Activated naive CD8-positive, alpha-beta T cell treated with anti-CD3 and anti-CD28 coated beads for 36 hours (primary cell): ENCODE data around the gene PRKD1. TPM values are rescaled to one million over a fixed set of nuclear protein-coding genes. Genes with fewer than 3 reads are reported as not detected.

Source experiments
- DNase-seq: peaks from one replicate; pipeline ENCODE4 v3.0.0; 2021
- H3K27ac Mint-ChIP-seq: one replicate; pipeline ENCODE4 v1.8.0; 2022; ENCODE audit warnings: mild to moderate bottlenecking, moderate library complexity, mixed read lengths
- H3K27me3 Mint-ChIP-seq: one replicate; pipeline ENCODE4 v1.8.0; 2022; ENCODE audit warnings: mild to moderate bottlenecking, mixed read lengths
- H3K36me3 Mint-ChIP-seq: one replicate; pipeline ENCODE4 v1.8.0; 2021; ENCODE audit warnings: mild to moderate bottlenecking, mixed read lengths
- H3K4me1 Mint-ChIP-seq: one replicate; pipeline ENCODE4 v1.8.0; 2021; ENCODE audit warnings: mixed read lengths
- H3K4me3 Mint-ChIP-seq: one replicate; pipeline ENCODE4 v1.8.0; 2022; ENCODE audit warnings: mild to moderate bottlenecking, moderate library complexity, mixed read lengths
- H3K9me3 Mint-ChIP-seq: one replicate; pipeline ENCODE4 v1.8.0; 2022; ENCODE audit warnings: mixed read lengths
- total RNA-seq, 2 experiments: library from RNA; stranded (reverse); gene quantifications; one replicate each; pipeline ENCODE4 v1.2.3, GENCODE V29; 2021

The PRKD1 gene
- total RNA-seq, 2 experiments from 2014 or later = not detected

GRCh38 chr14:29832042-29832441, 95.6 kb downstream of the PRKD1 start:
- no peak overlapping the region for H3K27ac Mint-ChIP-seq
- no peaks in the 10 kb centered on the region for H3K4me1 Mint-ChIP-seq
- H3K4me3 Mint-ChIP-seq = no peak overlapping the region

DNA sequence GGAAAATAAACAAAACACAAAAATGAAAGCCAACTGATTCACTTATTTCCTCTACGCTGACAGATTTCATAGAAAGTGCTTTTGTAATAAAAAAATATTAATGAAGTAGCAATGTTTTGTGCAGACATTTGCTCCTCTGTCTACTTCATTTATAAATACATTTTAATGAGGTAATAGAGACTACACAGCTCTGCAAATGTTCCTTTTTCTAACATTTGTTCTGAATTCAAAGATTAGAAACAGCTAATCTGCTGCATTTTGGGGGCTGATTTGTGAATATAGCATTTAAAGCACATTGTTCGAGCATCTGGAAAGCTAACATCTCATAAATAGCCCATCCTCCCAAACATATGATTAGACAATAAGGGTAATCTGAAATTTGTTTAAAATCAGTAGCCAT, 97.8 kb downstream of the PRKD1 start:
- DNase-seq = no peak
- Mint-ChIP-seq H3K9me3 (no peaks in the 10 kb centered on the region), H3K36me3 (no peaks in the 10 kb centered on the region), H3K27me3 (no peaks in the 10 kb centered on the region), H3K4me1 (no peaks in the 10 kb centered on the region), H3K4me3 (no peak overlapping the region), H3K27ac (no peak overlapping the region)

More at GRCh38 chr14:29832042-29832441, 95.6 kb downstream of the PRKD1 start:
- Mint-ChIP-seq H3K36me3 (no peaks in the 10 kb centered on the region), H3K27me3 (no peaks in the 10 kb centered on the region), H3K9me3 (peaks cover 4% of the 10 kb centered on the region)
- no peak for DNase-seq

- Mint-ChIP-seq H3K9me3 (no peaks in the 10 kb centered on the region), H3K27ac (no peak overlapping the region), H3K27me3 (no peaks in the 10 kb centered on the region), H3K36me3 (no peaks in the 10 kb centered on the region), H3K4me3 (no peak overlapping the region), H3K4me1 (no peaks in the 10 kb centered on the region)
- no peak for DNase-seq
These were observed 103.8 kb downstream of the PRKD1 start for GRCh38 chr14:29823816-29824215.

- Mint-ChIP-seq H3K27me3 (no peaks in the 10 kb centered on the region), H3K4me3 (no peak overlapping the region), H3K9me3 (no peaks in the 10 kb centered on the region), H3K27ac (no peak overlapping the region), H3K36me3 (no peaks in the 10 kb centered on the region), H3K4me1 (no peaks in the 10 kb centered on the region)
- DNase-seq = no peak
These were observed 105.3 kb downstream of the PRKD1 start for GRCh38 chr14:29822430-29822709.

GRCh38 chr14:29821661-29822429, 105.8 kb downstream of the PRKD1 start:
- H3K27me3 Mint-ChIP-seq = no peaks in the 10 kb centered on the region
- no peaks in the 10 kb centered on the region for H3K36me3 Mint-ChIP-seq
- H3K4me1 Mint-ChIP-seq = no peaks in the 10 kb centered on the region
- H3K4me3 Mint-ChIP-seq = no peak overlapping the region
- no peak overlapping the region for H3K27ac Mint-ChIP-seq
- H3K9me3 Mint-ChIP-seq = no peaks in the 10 kb centered on the region
- DNase-seq = no peak

DNA sequence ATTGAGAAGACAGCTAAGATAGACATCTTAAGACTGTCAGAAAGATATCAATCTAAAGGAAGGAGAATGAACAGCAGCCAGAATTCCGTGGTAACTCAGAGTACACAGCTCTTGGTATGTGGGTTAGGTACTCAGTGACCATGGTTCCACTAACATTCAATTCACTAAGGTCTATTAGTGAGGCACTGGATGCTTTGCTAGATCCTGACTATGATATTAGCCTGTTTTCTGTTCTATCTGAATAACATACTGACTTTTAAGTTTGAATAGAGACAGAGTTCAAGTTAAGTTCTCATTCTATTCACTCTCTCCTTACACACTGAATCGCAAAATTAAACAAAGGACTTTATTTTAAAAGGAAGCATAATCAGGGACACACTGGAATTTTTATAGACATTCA, 106.4 kb downstream of the PRKD1 start:
- DNase-seq = no peak
- Mint-ChIP-seq H3K9me3 (no peaks in the 10 kb centered on the region), H3K4me3 (no peak overlapping the region), H3K27me3 (no peaks in the 10 kb centered on the region), H3K36me3 (no peaks in the 10 kb centered on the region), H3K4me1 (no peaks in the 10 kb centered on the region), H3K27ac (no peak overlapping the region)

DNA sequence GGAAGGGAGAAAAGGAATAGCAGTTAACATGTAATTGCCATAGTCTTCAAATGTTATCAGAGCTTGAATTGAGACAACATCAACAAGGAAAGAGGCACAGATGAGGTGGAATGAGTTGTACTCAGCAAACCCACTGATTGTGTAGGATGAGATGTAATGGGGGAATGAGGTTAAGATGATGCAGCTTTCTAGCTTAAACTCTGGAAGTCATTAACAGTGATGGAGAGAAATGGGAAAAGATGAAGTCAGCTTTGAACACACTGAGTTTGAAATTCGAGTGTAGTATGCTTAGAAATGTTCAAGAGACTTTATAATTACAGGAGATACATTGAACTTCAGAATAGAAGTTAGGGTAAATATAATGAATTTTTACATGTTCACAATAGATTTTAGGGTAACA, 106.9 kb downstream of the PRKD1 start:
- Mint-ChIP-seq H3K27ac (no peak overlapping the region), H3K36me3 (no peaks in the 10 kb centered on the region)

DNA sequence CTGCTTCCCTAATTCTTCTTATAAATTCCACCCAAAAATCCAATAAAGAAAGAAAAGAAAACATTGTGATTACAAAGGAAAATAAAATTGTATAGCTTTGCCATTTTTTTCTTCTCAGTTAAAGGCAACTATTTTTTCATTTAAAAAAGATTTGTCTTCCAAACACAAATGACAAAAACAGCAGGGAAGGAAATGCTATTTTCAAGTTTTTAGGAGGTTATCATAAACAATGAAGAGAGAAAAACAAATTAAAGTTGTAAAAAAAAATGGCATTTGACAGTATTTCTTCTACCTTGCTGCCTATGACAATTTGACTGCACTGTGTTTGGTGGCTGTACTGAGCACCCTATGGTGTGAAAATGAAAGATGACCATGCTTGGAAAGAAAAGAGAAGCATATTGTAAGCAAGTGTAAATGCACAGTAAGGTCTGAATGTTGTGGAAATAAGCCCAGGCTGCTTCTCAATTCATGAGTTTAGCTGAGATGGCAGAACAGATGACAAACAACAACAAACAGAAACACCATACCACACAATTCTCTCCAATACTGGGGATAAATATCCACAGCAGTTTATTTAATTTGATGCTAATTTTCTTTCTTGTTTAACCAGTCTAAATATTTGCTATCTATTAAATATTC, 109.8 kb downstream of the PRKD1 start:
- Mint-ChIP-seq H3K4me3 (no peak overlapping the region), H3K27me3 (no peaks in the 10 kb centered on the region), H3K36me3 (no peaks in the 10 kb centered on the region), H3K4me1 (no peaks in the 10 kb centered on the region), H3K27ac (no peak overlapping the region), H3K9me3 (no peaks in the 10 kb centered on the region)
- no peak for DNase-seq

More for the DNA sequence above, 106.9 kb downstream of the PRKD1 start:
- no peak for DNase-seq
- H3K4me1 Mint-ChIP-seq = no peaks in the 10 kb centered on the region
- H3K27me3 Mint-ChIP-seq = no peaks in the 10 kb centered on the region
- no peak overlapping the region for H3K4me3 Mint-ChIP-seq
- no peaks in the 10 kb centered on the region for H3K9me3 Mint-ChIP-seq

GRCh38 chr14:29815016-29815674, 112.5 kb downstream of the PRKD1 start:
- H3K9me3 Mint-ChIP-seq = no peaks in the 10 kb centered on the region
- H3K4me1 Mint-ChIP-seq = no peaks in the 10 kb centered on the region
- peaks cover 2% of the 10 kb centered on the region for H3K36me3 Mint-ChIP-seq
- H3K4me3 Mint-ChIP-seq = no peak overlapping the region
- H3K27me3 Mint-ChIP-seq = no peaks in the 10 kb centered on the region
- DNase-seq = no peak
- no peak overlapping the region for H3K27ac Mint-ChIP-seq

GRCh38 chr14:29814156-29815015, 113.3 kb downstream of the PRKD1 start:
- peaks cover 2% of the 10 kb centered on the region for H3K36me3 Mint-ChIP-seq
- no peak overlapping the region for H3K27ac Mint-ChIP-seq
- no peak overlapping the region for H3K4me3 Mint-ChIP-seq
- peaks cover 1% of the 10 kb centered on the region for H3K9me3 Mint-ChIP-seq
- H3K27me3 Mint-ChIP-seq = no peaks in the 10 kb centered on the region
- DNase-seq = no peak
- H3K4me1 Mint-ChIP-seq = no peaks in the 10 kb centered on the region

GRCh38 chr14:29810682-29811081, 117.0 kb downstream of the PRKD1 start:
- peaks cover 2% of the 10 kb centered on the region for H3K36me3 Mint-ChIP-seq
- no peaks in the 10 kb centered on the region for H3K27me3 Mint-ChIP-seq
- DNase-seq = no peak
- H3K4me3 Mint-ChIP-seq = no peak overlapping the region
- H3K4me1 Mint-ChIP-seq = no peaks in the 10 kb centered on the region
- H3K9me3 Mint-ChIP-seq = peaks cover 1% of the 10 kb centered on the region
- H3K27ac Mint-ChIP-seq = no peak overlapping the region

GRCh38 chr14:29810064-29810463, 117.6 kb downstream of the PRKD1 start:
- H3K27me3 Mint-ChIP-seq = no peaks in the 10 kb centered on the region

DNA sequence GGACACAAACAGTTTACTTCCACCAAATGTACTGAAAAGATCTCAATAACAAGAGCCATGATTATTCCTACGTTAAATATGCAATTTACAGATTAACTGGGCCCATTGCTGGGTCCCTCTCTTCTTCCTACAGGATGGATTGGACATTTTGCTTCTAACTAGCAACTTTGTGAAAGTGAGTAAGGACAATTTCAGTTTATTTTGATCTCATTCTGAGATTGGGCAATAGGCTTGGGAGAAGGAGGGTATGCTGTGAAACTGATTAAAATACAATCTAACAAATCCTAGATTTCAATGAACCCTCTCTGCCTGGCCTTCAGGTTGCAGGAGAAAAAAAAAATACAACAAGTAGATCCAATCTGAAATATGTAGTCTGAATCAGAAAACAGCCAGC, 121.5 kb downstream of the PRKD1 start:
- H3K27ac Mint-ChIP-seq = no peak overlapping the region
- no peaks in the 10 kb centered on the region for H3K36me3 Mint-ChIP-seq
- H3K27me3 Mint-ChIP-seq = no peaks in the 10 kb centered on the region
- no peak overlapping the region for H3K4me3 Mint-ChIP-seq
- H3K4me1 Mint-ChIP-seq = no peaks in the 10 kb centered on the region
- H3K9me3 Mint-ChIP-seq = peaks cover 1% of the 10 kb centered on the region
- no peak for DNase-seq

More at GRCh38 chr14:29810064-29810463, 117.6 kb downstream of the PRKD1 start:
- DNase-seq = no peak
- Mint-ChIP-seq H3K27ac (no peak overlapping the region), H3K4me3 (no peak overlapping the region), H3K36me3 (peaks cover 2% of the 10 kb centered on the region), H3K9me3 (peaks cover 1% of the 10 kb centered on the region), H3K4me1 (no peaks in the 10 kb centered on the region)

DNA sequence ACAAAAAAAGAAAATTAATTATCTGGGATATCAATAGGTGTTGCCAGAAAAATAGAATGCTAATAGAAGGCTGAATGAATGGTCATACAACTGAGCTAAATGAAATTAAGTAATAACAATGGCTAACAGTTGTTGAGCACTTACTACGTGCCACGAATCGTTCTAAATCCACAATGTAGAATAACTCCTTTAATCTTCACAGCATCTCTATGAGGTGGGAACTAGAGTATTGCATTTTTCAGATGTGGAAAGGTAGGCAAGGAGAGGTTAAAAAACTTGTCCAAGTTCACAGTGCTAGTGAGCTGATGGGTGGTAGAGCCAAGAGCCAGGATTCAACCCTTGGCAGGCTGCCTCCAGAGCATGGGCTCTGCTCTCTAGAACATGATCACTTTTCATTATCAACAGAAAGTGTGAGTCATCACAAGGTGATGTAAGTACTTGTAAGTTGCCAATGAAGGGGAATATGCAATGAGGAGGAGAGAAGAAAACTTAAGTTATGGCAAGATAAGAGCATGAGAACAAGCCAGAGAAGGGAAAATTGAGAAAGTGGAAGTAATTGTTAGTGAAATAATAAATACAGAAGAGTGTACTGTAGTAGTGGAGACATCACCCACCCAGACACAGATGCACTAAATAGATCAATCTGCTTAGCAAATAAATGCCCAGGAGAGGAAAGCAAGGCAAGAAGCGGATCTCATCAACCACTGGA, 122.1 kb downstream of the PRKD1 start:
- Mint-ChIP-seq H3K27me3 (no peaks in the 10 kb centered on the region), H3K36me3 (no peaks in the 10 kb centered on the region), H3K9me3 (peaks cover 1% of the 10 kb centered on the region), H3K4me3 (no peak overlapping the region), H3K27ac (no peak overlapping the region), H3K4me1 (no peaks in the 10 kb centered on the region)
- DNase-seq = no peak
